Neutrophil (primary cell): ENCODE measurements around the gene XRN2.

Source experiments
- H3K27ac ChIP-seq: fragments of 200-600 bp; sonication (generic); 2 replicates; pipeline ENCODE4 v1.5.1; 2016; ENCODE audit warnings: mild to moderate bottlenecking, moderate library complexity
- H3K27me3 ChIP-seq: fragments of 200-600 bp; sonication (generic); 2 replicates; pipeline ENCODE4 v1.6.0; 2016; ENCODE audit warnings: mild to moderate bottlenecking
- H3K36me3 ChIP-seq: fragments of 200-600 bp; sonication (generic); 2 replicates; pipeline ENCODE4 v1.5.1; 2017
- H3K4me1 ChIP-seq, 2 experiments: fragments of 200-600 bp in 1 of 2; sonication (generic) in 1 of 2; 1 replicate in 1 of 2; 2 replicates in 1 of 2; pipeline versions ENCODE4 v1.5.1 to v1.6.1; 2013 to 2016; ENCODE audit warnings: low read depth in 1 of 2, low read length in 1 of 2, mild to moderate bottlenecking in 1 of 2, moderate library complexity in 1 of 2; ENCODE audit not compliant: control insufficient read depth in 1 of 2, insufficient read depth in 1 of 2
- H3K4me3 ChIP-seq, 2 experiments: fragments of 200-600 bp in 1 of 2; sonication (generic) in 1 of 2; 1 replicate in 1 of 2; 2 replicates in 1 of 2; pipeline ENCODE4 v1.5.1; 2013 to 2016; ENCODE audit warnings: low read depth in 1 of 2, low read length in 1 of 2, mild to moderate bottlenecking in 1 of 2, moderate library complexity in 1 of 2
- H3K9me3 ChIP-seq: fragments of 200-600 bp; sonication (generic); 2 replicates; pipeline ENCODE4 v1.5.1; 2016
- TF ChIP-seq, protein P1 (sequence below): fragments of 200-600 bp; sonication (generic); IDR thresholded peaks from 2 replicates; pipeline ENCODE4 v1.5.1; 2016; ENCODE audit warnings: antibody characterized with exemption

XRN2 gene

DNA sequence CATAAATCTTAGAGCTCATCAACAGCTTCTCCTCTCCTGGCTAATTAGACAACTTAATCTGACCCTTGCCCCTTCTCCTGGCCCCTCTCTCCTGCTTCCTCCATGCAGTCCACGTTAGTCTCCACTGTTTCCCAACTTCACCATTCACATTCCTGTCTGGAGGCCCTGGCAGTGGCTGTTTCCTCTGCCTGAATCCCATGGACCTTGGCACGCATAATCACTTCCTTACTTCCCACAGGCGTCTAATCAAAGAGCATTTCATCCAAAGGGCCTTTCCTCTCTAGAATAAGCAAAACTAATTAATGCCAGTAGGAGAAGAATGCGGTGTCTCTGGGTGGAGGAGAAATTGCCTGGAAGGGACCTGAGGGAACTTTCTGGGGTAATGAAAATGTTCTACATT lies 16.4 kb upstream of the XRN2 start:
- no peaks in the 10 kb centered on the region for H3K9me3 ChIP-seq
- H3K4me3 ChIP-seq, result no peak overlapping the region
- TF ChIP-seq, protein P1, sequence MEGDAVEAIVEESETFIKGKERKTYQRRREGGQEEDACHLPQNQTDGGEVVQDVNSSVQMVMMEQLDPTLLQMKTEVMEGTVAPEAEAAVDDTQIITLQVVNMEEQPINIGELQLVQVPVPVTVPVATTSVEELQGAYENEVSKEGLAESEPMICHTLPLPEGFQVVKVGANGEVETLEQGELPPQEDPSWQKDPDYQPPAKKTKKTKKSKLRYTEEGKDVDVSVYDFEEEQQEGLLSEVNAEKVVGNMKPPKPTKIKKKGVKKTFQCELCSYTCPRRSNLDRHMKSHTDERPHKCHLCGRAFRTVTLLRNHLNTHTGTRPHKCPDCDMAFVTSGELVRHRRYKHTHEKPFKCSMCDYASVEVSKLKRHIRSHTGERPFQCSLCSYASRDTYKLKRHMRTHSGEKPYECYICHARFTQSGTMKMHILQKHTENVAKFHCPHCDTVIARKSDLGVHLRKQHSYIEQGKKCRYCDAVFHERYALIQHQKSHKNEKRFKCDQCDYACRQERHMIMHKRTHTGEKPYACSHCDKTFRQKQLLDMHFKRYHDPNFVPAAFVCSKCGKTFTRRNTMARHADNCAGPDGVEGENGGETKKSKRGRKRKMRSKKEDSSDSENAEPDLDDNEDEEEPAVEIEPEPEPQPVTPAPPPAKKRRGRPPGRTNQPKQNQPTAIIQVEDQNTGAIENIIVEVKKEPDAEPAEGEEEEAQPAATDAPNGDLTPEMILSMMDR, result no peak
- no peak overlapping the region for H3K27ac ChIP-seq
- H3K27me3 ChIP-seq, result peaks cover 47% of the 10 kb centered on the region
- H3K4me1 ChIP-seq, result no peaks in the 10 kb centered on the region
- H3K36me3 ChIP-seq, result no peaks in the 10 kb centered on the region

DNA sequence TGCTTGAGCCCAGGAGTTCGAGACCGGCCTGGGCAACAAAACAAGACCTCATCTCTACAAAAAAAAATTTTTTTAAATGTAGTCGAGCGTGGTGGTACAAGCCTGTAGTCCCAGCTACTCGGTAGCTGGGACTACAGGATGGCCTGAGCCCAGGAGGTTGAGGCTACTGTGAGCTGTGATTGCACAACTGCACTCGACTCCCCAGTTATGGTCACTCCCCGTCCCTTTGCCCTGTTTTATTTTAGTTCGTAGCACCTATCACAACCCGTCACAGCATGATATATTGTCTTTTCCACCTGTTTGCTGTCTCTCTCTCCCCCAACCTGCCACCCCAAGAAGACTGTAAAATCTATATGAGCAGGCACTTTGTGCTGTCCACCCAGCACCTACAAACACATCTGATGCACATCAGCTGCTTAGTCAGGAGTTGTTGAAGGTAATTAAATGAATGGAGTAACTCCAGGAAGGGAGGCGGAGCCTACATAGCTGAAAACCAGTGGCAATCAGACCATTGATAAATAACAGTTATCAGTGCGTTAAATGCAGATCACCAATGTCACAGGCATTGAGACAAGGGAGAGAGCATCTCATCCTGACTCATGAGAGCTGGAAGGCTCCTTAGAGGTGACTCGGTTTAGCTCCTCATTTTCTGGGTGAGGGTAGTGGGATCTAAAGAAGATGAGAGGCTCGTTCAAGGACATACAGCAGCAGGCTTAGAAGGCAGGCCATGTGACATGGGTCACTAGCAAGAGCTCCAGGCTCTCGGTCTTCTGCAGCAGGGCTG lies 14.4 kb upstream of the XRN2 start:
- TF ChIP-seq, protein P1, result no peak
- Histone ChIP-seq H3K4me1 (no peaks in the 10 kb centered on the region), H3K27ac (no peak overlapping the region), H3K4me3 (no peak overlapping the region), H3K9me3 (no peaks in the 10 kb centered on the region), H3K36me3 (no peaks in the 10 kb centered on the region), H3K27me3 (peaks cover 47% of the 10 kb centered on the region)

DNA sequence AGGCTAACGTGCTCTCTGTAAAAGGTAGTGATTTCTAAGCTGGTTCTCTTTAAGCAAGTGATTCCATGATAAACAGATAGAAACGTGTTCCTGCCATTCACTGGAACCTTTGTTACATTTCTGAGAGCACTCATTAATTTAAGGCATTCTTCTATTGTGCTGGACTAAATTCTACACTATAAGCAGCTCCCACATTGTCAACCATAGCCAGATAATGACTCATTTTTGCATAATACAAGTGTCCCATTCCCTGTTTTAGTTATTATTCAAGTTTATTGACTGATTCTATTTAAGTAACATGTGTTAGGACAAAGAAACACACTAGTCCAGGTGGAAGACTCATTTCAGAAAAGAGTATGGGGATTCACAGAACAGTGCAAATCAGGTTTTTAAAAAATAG lies 13.5 kb upstream of the XRN2 start:
- TF ChIP-seq, protein P1, result no peak
- H3K27ac ChIP-seq, result no peak overlapping the region
- H3K36me3 ChIP-seq, result no peaks in the 10 kb centered on the region
- no peak overlapping the region for H3K4me3 ChIP-seq
- no peaks in the 10 kb centered on the region for H3K9me3 ChIP-seq
- peaks cover 47% of the 10 kb centered on the region for H3K27me3 ChIP-seq
- H3K4me1 ChIP-seq, result no peaks in the 10 kb centered on the region

DNA sequence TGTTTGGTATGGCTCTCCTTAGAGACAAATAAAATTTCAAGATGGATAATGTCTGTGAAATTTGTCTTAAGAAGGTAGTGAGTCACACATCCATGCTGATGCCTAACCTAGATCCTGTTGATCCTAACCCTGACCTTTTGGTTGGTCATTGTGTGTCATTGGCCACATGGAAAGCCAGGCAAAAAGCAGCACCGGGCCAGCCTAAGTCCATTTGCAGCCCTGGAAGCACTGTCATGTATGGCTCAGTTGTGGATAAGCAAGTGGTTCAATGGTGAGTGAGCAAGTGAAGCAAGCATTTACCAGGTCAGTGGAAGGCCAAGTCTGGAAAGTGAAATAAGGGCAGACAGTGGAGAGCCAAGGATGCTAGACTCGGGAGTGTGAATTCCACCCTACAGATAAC lies 12.1 kb upstream of the XRN2 start:
- Histone ChIP-seq H3K27ac (no peak overlapping the region), H3K36me3 (no peaks in the 10 kb centered on the region), H3K9me3 (no peaks in the 10 kb centered on the region), H3K27me3 (peaks cover 54% of the 10 kb centered on the region), H3K4me3 (no peak overlapping the region), H3K4me1 (no peaks in the 10 kb centered on the region)
- TF ChIP-seq, protein P1, result no peak

DNA sequence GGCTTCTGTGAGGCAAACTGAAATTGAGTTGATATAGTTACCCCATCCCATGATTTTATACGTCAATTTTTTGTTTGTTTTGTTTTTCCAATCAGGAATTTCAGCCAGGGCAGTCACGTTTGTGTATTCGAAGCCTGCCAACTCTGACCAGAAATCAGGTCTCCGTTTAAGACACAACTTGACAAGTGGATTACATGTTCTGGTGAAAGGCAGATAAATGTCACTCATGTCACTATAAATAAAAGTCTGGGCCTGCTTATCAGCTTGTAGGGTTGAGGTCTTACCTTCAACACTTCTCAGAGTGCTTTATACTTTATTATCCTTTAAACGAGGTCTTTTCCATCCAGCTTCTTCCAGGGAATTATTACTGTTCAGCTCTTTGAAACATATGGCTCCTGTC lies 8.4 kb upstream of the XRN2 start:
- no peak overlapping the region for H3K27ac ChIP-seq
- H3K4me3 ChIP-seq, result no peak overlapping the region
- H3K27me3 ChIP-seq, result peaks cover 35% of the 10 kb centered on the region
- H3K36me3 ChIP-seq, result no peaks in the 10 kb centered on the region
- H3K4me1 ChIP-seq, result no peaks in the 10 kb centered on the region
- TF ChIP-seq, protein P1, result no peak
- no peaks in the 10 kb centered on the region for H3K9me3 ChIP-seq
